Activated CD4-positive, alpha-beta T cell treated with anti-CD3 and anti-CD28 coated beads for 36 hours (primary cell): Measurements from ENCODE around the gene KCNK10. TPM values are rescaled to one million over a fixed set of nuclear protein-coding genes. Genes with fewer than 3 reads are reported as not detected.

ENCODE experiments used
- ATAC-seq: fragments of 200-7000 bp; cut with Tn5 transposase; one replicate; pipeline ENCODE4 v1.10.0; 2021; ENCODE audit warnings: mild to moderate bottlenecking, moderate library complexity
- CTCF ChIA-PET: fragments of 350-600 bp; sonication (Branson Sonifier 250); formaldehyde crosslinking; loops from one replicate; lab custom pipeline; 2021; ENCODE audit warnings: antibody characterized with exemption; lab: Charles Lee
- POLR2A ChIA-PET: fragments of 350-600 bp; sonication (Branson Sonifier 250); formaldehyde crosslinking; loops from one replicate; lab custom pipeline; 2021; ENCODE audit warnings: antibody characterized with exemption, inconsistent platforms; lab: Charles Lee
- DNase-seq: peaks from one replicate; pipeline ENCODE4 v3.0.0-alpha.2; 2020
- H3K27ac Mint-ChIP-seq: one replicate; pipeline ENCODE4 v1.8.0; 2021; ENCODE audit warnings: mixed read lengths
- H3K27me3 Mint-ChIP-seq: one replicate; pipeline ENCODE4 v1.8.0; 2021; ENCODE audit warnings: mixed read lengths
- H3K36me3 Mint-ChIP-seq: one replicate; pipeline ENCODE4 v1.8.0; 2021; ENCODE audit warnings: low read depth, mixed read lengths
- H3K4me1 Mint-ChIP-seq: one replicate; pipeline ENCODE4 v1.8.0; 2021; ENCODE audit warnings: mixed read lengths
- H3K4me3 Mint-ChIP-seq: one replicate; pipeline ENCODE4 v1.8.0; 2021; ENCODE audit warnings: mild to moderate bottlenecking, moderate library complexity, mixed read lengths
- H3K9me3 Mint-ChIP-seq: one replicate; pipeline ENCODE4 v1.8.0; 2021; ENCODE audit warnings: low read depth, mixed read lengths
- intact Hi-C, 2 experiments: fragments of 100-400 bp; cut with DNase I in 1 of 2; cut with micrococcal nuclease in 1 of 2; formaldehyde crosslinking; loops; one replicate each; pipeline versions ENCODE4 v1.14.2 to v1.15.1; 2022 to 2024; cut with DNase I, micrococcal nuclease
- total RNA-seq, 2 experiments: library from RNA; stranded (reverse); gene quantifications; one replicate each; pipeline ENCODE4 v1.2.3, GENCODE V29; 2021

The KCNK10 gene
- total RNA-seq, 2 experiments from 2014 or later: not detected

GRCh38 chr14:88196925-88197324 is 126.1 kb downstream of the KCNK10 start:
- H3K9me3 Mint-ChIP-seq: no peaks in the 10 kb centered on the region
- H3K27me3 Mint-ChIP-seq: peaks cover 23% of the 10 kb centered on the region
- CTCF ChIA-PET: interaction anchor here (0.9 to 1.1 kb wide), 2 partner anchors 17 to 47 kb away, joined by 3 read pairs; no protein-coding TSS in a partner anchor
- H3K27ac Mint-ChIP-seq: no peak overlapping the region
- no peak overlapping the region for H3K4me3 Mint-ChIP-seq
- no peaks in the 10 kb centered on the region for H3K4me1 Mint-ChIP-seq
- intact Hi-C loops: no loop called here
- ATAC-seq: peak; percentile 36
- no peak for DNase-seq
- H3K36me3 Mint-ChIP-seq: no peaks in the 10 kb centered on the region
- POLR2A ChIA-PET: no interaction called here

DNA sequence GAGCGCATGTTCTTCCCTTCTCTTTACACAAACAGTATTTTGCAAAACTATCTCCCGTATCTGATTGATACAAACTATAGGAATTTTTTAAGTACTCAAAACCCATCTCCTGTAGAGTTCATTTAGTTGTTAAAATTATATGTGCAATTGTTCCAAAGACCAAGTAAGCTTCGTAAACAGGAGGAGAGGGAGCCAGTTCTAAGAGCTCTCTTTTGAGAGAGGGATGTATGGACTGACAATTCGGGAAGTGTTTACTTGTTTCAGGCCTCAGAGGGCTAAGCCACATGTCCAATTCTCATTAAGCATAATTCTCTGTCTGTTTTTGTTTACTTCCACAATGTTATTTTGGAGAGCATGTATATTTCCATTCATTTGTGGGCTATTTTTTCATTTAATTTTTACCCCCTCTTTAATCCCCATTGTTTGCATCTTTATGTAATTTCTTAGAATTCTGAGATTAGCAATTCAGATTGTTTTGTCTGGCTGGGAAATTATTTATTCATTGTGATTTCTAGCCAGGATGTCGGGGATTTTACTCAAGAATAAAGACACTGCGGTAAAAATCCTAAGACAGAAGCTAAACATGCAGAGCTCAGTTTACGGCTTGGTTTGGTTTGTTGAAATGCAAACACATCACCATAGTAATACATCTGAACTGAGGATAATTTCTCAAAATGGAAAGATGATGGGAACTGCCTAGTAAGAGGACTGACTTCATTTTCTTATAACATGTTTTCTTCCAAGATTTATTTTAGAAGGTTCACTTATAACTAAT is 126.8 kb downstream of the KCNK10 start:
- H3K27me3 Mint-ChIP-seq: peaks cover 23% of the 10 kb centered on the region
- POLR2A ChIA-PET: no interaction called here
- no peaks in the 10 kb centered on the region for H3K9me3 Mint-ChIP-seq
- H3K4me3 Mint-ChIP-seq: no peak overlapping the region
- DNase-seq: no peak
- no peak overlapping the region for H3K27ac Mint-ChIP-seq
- no peaks in the 10 kb centered on the region for H3K4me1 Mint-ChIP-seq
- no peaks in the 10 kb centered on the region for H3K36me3 Mint-ChIP-seq
- intact Hi-C loops: no loop called here
- CTCF ChIA-PET: interaction anchor here (0.9 to 1.1 kb wide), 4 partner anchors 16 to 254 kb away, joined by 3 to 4 read pairs (median 3); no protein-coding TSS in a partner anchor
- ATAC-seq: no peak

- H3K4me1 Mint-ChIP-seq: no peaks in the 10 kb centered on the region
- H3K27me3 Mint-ChIP-seq: peaks cover 23% of the 10 kb centered on the region
- ChIA-PET POLR2A (no interaction called here), CTCF (interaction anchor here (0.6 to 1.1 kb wide), 3 partner anchors 27 to 253 kb away, joined by 3 to 4 read pairs (median 4); no protein-coding TSS in a partner anchor)
- no peak overlapping the region for H3K4me3 Mint-ChIP-seq
- ATAC-seq: no peak
- H3K9me3 Mint-ChIP-seq: no peaks in the 10 kb centered on the region
- intact Hi-C loops: no loop called here
- H3K27ac Mint-ChIP-seq: no peak overlapping the region
- no peaks in the 10 kb centered on the region for H3K36me3 Mint-ChIP-seq
- no peak for DNase-seq
Measured at GRCh38 chr14:88195676-88196075, 127.4 kb downstream of the KCNK10 start.

- intact Hi-C loops: no loop called here
- H3K27ac Mint-ChIP-seq: no peak overlapping the region
- ChIA-PET CTCF (no interaction called here), POLR2A (no interaction called here)
- DNase-seq: no peak
- no peak overlapping the region for H3K4me3 Mint-ChIP-seq
- H3K9me3 Mint-ChIP-seq: no peaks in the 10 kb centered on the region
- H3K4me1 Mint-ChIP-seq: no peaks in the 10 kb centered on the region
- H3K27me3 Mint-ChIP-seq: peaks cover 23% of the 10 kb centered on the region
- ATAC-seq: no peak
- H3K36me3 Mint-ChIP-seq: no peaks in the 10 kb centered on the region
Measured at GRCh38 chr14:88194531-88194930, 128.5 kb downstream of the KCNK10 start.

- ChIA-PET CTCF (interaction anchor here (1.2 to 1.9 kb wide), 2 partner anchors 64 to 246 kb away, joined by 4 to 7 read pairs; no protein-coding TSS in a partner anchor), POLR2A (no interaction called here)
- DNase-seq: no peak
- Mint-ChIP-seq H3K9me3 (no peaks in the 10 kb centered on the region), H3K27me3 (peaks cover 19% of the 10 kb centered on the region), H3K4me3 (no peak overlapping the region), H3K27ac (no peak overlapping the region), H3K4me1 (peaks cover 5% of the 10 kb centered on the region), H3K36me3 (no peaks in the 10 kb centered on the region)
- intact Hi-C loops: no loop called here
- no peak for ATAC-seq
Measured at GRCh38 chr14:88191605-88192004, 131.5 kb downstream of the KCNK10 start.

- intact Hi-C loops: loop anchor here (1.0 to 10.0 kb wide), 4 partner anchors 45 to 365 kb away; partner anchors contain the start of genes PTPN21 (in 1 of the 2) and SPATA7 (in 1 of the 2)
- no peak overlapping the region for H3K27ac Mint-ChIP-seq
- peaks cover 5% of the 10 kb centered on the region for H3K4me1 Mint-ChIP-seq
- CTCF ChIA-PET: interaction anchor here (0.6 to 3.3 kb wide), 24 partner anchors 10 to 309 kb away, joined by 3 to 25 read pairs (median 4); no protein-coding TSS in a partner anchor
- H3K9me3 Mint-ChIP-seq: no peaks in the 10 kb centered on the region
- H3K27me3 Mint-ChIP-seq: peaks cover 10% of the 10 kb centered on the region
- ATAC-seq: peak; percentile 64
- no peaks in the 10 kb centered on the region for H3K36me3 Mint-ChIP-seq
- peak; percentile 78 for DNase-seq
- POLR2A ChIA-PET: no interaction called here
- H3K4me3 Mint-ChIP-seq: no peak overlapping the region
Measured at GRCh38 chr14:88189417-88190191, 133.5 kb downstream of the KCNK10 start.

- Mint-ChIP-seq H3K4me3 (no peak overlapping the region), H3K36me3 (no peaks in the 10 kb centered on the region), H3K27me3 (peaks cover 6% of the 10 kb centered on the region), H3K4me1 (peaks cover 5% of the 10 kb centered on the region), H3K9me3 (no peaks in the 10 kb centered on the region), H3K27ac (no peak overlapping the region)
- POLR2A ChIA-PET: no interaction called here
- ATAC-seq (no peak), DNase-seq (no peak)
- intact Hi-C loops: loop anchor here (1.0 to 10.0 kb wide), 4 partner anchors 45 to 366 kb away; partner anchors contain the start of genes PTPN21 (in 1 of the 2) and SPATA7 (in 1 of the 2)
- CTCF ChIA-PET: interaction anchor here (0.6 to 3.3 kb wide), 24 partner anchors 11 to 310 kb away, joined by 3 to 25 read pairs (median 4); no protein-coding TSS in a partner anchor
Measured at GRCh38 chr14:88188745-88189416, 134.2 kb downstream of the KCNK10 start.

- CTCF ChIA-PET: interaction anchor here (0.8 kb wide), 1 partner anchor 306 kb away, joined by 3 read pairs; no protein-coding TSS in a partner anchor
Measured at GRCh38 chr14:88185843-88186242, 137.2 kb downstream of the KCNK10 start.

DNA sequence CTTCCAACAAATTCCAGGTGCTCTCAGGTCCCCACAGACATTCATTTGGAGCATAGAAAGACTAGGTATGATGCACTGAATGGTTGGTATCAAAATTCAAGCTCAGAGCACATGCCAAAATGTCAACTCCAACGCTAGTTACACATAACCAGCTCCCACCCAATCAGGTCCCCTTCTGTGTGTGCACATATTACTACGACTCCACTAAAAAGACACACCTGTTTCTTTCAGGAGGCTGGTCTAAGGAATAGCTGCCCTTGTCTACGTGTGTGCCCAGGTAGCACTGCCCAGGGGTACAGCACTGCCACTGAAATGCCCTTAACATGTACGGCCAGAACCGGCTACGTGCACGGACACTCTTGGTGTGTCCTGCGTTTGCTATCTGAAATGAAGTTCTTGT is 138.1 kb downstream of the KCNK10 start:
- Mint-ChIP-seq H3K4me3 (no peak overlapping the region), H3K27me3 (no peaks in the 10 kb centered on the region), H3K36me3 (no peaks in the 10 kb centered on the region), H3K9me3 (no peaks in the 10 kb centered on the region), H3K27ac (no peak overlapping the region), H3K4me1 (peaks cover 10% of the 10 kb centered on the region)
- ChIA-PET CTCF (interaction anchor here (1.0 kb wide), 1 partner anchor 24 kb away, joined by 3 read pairs; no protein-coding TSS in a partner anchor), POLR2A (no interaction called here)
- ATAC-seq: no peak
- intact Hi-C loops: loop anchor here in 1 of 2 experiments (5.0 to 10.0 kb wide), 2 partner anchors 243 to 370 kb away; partner anchors contain the start of gene PTPN21
- DNase-seq: no peak

More at GRCh38 chr14:88185843-88186242, 137.2 kb downstream of the KCNK10 start:
- Mint-ChIP-seq H3K9me3 (no peaks in the 10 kb centered on the region), H3K27me3 (no peaks in the 10 kb centered on the region), H3K36me3 (no peaks in the 10 kb centered on the region), H3K4me1 (peaks cover 9% of the 10 kb centered on the region), H3K27ac (no peak overlapping the region), H3K4me3 (no peak overlapping the region)
- no peak for DNase-seq
- intact Hi-C loops: loop anchor here in 1 of 2 experiments (5.0 to 10.0 kb wide), 2 partner anchors 244 to 369 kb away; partner anchors contain the start of gene PTPN21
- ATAC-seq: no peak
- POLR2A ChIA-PET: no interaction called here

DNA sequence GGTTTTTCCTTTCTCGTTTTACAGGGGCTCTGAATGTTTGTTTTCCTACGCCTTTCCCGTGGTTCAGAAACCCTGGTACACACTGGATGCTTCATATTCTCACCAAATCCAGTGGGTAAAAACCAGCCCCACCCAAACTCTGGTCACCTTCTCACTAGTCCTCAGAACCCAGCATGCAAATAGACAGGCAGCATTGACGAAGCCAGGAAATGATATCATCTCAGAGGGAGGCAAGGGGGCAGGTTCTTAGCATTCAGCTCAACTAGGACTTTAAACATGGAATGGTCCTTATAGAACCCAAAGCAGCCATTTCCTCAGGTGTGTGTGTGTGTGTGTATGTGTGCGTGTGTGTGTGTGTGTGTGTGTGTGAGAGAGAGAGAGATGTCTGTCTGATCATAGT is 142.0 kb downstream of the KCNK10 start:
- Mint-ChIP-seq H3K27me3 (no peaks in the 10 kb centered on the region), H3K4me1 (peaks cover 5% of the 10 kb centered on the region), H3K27ac (no peak overlapping the region), H3K36me3 (no peaks in the 10 kb centered on the region), H3K4me3 (no peak overlapping the region), H3K9me3 (no peaks in the 10 kb centered on the region)
- CTCF ChIA-PET: interaction anchor here (0.9 to 2.7 kb wide), 2 partner anchors 12 to 245 kb away, joined by 3 to 14 read pairs; no protein-coding TSS in a partner anchor
- intact Hi-C loops: loop anchor here in 1 of 2 experiments (10.0 kb wide), 1 partner anchor 374 kb away; the partner anchor contains the start of gene PTPN21
- ATAC-seq (peak; percentile 68), DNase-seq (no peak)
- POLR2A ChIA-PET: no interaction called here
